GM12801 (cell line): ENCODE measurements around the gene ACTMAP.

Experiments used
- TF ChIP-seq, protein P1 (sequence below): IDR thresholded peaks from one replicate; pipeline ENCODE4 v1.5.1; 2011; ENCODE audit warnings: control low read depth; ENCODE audit not compliant: insufficient read length; ENCODE audit errors: extremely low read depth

Gene ACTMAP

DNA sequence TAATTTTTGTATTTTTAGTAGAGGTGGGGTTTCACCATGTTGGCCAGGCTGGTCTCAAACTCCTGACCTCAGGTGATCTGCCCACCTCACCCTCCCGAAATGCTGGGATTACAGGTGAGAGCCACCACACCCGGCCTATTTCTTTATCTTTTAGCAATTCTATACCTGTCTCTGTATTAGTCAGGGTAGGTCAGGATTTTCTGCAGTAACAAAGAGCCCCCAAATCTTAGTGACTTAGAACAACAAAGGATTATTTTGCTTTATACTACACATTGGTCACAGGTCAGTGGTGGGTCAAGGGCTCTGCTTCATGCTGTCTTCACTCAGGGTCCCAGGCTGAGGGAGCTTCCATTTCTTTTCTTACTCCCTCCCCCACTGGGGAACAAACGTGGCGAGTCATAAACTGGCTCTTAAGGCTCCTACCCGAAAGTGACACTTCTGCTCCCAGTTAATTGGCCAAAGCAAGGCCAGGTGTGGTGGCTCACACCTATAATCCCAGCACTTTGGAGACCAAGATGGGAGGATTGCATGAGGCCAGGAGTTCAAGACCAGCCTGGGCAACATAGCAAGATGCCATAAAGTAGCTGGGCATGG, 26.5 kb downstream of the ACTMAP start:
- TF ChIP-seq, protein P1, sequence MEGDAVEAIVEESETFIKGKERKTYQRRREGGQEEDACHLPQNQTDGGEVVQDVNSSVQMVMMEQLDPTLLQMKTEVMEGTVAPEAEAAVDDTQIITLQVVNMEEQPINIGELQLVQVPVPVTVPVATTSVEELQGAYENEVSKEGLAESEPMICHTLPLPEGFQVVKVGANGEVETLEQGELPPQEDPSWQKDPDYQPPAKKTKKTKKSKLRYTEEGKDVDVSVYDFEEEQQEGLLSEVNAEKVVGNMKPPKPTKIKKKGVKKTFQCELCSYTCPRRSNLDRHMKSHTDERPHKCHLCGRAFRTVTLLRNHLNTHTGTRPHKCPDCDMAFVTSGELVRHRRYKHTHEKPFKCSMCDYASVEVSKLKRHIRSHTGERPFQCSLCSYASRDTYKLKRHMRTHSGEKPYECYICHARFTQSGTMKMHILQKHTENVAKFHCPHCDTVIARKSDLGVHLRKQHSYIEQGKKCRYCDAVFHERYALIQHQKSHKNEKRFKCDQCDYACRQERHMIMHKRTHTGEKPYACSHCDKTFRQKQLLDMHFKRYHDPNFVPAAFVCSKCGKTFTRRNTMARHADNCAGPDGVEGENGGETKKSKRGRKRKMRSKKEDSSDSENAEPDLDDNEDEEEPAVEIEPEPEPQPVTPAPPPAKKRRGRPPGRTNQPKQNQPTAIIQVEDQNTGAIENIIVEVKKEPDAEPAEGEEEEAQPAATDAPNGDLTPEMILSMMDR: no peak

DNA sequence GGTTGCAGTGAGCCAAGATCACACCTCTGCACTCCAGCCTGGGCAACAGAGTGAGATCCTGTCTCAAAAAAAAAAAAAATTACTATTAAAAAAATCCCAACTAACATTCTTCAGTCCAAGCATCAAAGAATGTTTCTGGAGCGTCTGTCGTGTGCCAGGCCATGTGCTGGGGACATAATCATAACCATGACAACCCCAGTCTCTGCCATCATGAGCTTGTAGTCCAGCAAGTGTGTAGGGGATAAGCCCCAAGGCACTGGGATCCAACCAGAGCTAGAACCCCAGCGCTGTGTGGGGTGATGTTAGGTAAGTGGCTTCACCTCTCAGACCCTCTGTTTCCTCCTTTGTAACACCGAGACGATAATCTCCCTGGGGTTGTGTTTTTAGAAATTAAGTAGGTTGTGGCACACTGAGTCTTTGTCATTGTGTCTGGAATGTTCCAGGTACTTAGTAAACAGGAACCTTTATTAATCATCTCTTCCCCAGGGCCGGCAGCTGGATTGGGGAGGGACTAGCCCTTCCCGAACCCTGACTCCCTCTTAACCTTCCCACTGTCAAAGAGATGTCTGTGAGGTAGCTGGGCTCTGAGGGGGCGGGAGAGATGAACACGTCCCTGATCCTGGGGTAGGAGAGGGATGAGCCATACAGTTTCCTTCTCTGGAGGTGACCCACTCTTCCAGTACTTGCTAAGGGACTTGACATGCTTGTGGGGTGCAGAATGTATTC, 28.2 kb downstream of the ACTMAP start:
- TF ChIP-seq, protein P1: no peak

DNA sequence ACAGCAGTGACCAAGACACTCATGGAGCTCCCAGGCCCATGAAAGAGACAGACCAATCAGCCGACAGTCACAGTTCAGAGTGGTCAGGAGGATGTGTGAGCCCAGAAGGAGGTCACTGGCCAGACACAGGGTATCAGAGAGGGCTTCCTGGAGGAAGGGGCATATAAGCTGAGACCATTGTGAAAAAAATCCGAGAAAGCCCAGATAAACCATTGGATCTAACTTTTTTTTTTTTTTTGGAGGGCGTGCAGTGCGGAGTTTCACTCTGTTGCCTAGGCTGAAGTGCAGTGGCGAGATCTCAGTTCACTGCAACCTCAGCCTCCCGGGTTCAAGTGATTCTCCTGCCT, 29.2 kb downstream of the ACTMAP start:
- TF ChIP-seq, protein P1: no peak

DNA sequence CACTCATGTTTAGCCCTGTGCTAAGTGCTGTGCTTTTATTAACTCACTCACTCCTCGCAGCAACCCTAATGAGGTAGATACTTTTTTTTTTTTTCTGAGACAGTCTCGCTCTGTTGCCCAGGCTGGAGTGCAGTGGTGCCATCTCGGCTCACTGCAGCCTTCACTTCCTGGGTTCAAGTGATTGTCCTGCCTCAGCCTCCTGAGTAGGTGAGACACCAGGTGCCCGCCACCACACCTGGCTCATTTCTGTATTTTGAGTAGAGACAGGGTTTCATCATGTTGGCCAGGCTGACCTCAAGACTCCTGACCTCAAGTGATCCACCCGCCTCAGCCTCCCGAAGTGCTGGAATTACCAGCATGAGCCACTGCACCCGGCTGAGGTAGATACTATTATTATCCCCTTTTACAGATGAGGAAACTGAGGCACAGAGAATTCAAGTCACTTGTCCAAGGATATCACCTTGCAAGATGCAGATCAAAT, 30.8 kb downstream of the ACTMAP start:
- TF ChIP-seq, protein P1: no peak

DNA sequence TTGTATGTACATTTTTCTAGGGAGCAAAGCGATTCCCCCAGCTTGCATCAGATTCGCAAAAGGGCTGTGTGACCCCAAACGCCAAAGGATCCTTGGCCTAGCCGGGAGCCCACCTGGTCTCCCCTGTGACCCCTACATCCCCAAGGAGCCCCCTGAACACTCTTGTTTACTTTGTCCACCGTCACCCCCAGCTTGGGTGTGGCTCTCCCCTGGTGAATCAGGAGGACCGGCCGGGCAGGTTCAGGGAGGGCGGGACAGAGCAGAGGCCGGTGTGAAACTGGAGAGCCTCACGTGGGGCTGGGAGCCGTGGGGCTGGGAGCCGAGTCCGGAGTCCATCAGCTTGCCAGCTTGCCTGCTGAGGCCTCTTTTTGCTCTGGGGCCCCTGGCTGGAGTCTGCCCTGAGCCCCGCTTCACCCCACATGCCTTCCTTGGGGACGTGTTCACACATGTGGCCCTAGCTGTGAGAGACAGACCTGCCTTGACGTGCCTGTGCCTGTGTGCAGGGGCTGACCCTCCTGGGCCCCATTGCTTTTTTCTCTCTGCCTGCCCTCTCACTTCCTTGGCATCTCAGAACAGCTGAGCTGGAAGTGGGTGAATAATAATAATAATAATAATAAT, 31.4 kb downstream of the ACTMAP start:
- TF ChIP-seq, protein P1: no peak

DNA sequence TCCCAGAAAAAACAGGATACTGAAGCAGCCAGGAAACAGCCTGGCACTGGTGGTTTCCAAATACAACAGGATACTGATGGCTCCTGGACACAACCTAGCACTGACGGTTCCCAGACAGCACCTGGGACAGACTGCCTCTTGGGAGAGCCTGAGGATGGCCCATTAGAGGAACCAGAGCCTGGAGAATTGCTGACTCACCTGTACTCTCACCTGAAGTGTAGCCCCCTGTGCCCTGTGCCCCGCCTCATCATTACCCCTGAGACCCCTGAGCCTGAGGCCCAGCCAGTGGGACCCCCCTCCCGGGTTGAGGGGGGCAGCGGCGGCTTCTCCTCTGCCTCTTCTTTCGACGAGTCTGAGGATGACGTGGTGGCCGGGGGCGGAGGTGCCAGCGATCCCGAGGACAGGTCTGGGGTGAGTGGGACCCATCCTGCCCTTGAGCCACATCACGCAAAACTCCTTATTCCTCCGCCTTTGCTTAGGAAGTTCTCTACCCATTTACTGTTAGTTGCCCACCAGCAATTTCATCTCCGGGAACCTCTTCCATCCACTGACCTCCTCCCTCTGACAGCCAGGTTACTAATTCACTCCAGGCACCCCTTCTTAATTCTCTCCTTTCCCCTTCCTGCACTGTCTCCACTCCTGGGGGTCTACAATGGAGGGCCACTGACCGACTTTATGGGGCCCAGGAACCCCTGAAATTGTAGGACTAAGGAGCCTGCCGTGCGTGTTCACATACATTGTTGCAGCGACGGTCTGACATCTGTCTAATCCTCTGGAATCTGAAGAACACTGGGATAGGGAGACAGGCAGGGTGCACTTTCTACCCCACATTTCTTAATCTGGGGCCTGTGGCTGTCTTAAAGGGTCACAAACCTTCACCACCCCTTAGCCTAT, 32.1 kb downstream of the ACTMAP start:
- TF ChIP-seq, protein P1: no peak
